Rectal smooth muscle tissue (tissue), 1 donor: ENCODE data around the gene C1orf52.

Experiments
- H3K27ac ChIP-seq: one replicate; pipeline ENCODE4 v1.7.0; 2013; ENCODE audit warnings: low read depth, low read length, inconsistent platforms
- H3K27me3 ChIP-seq: one replicate; pipeline ENCODE4 v1.7.0; 2013; ENCODE audit warnings: low read length; ENCODE audit not compliant: control insufficient read depth, insufficient read depth
- H3K36me3 ChIP-seq: one replicate; pipeline ENCODE4 v1.7.0; 2013; ENCODE audit warnings: low read length; ENCODE audit not compliant: control insufficient read depth, insufficient read depth
- H3K4me1 ChIP-seq: one replicate; pipeline ENCODE4 v1.7.0; 2013; ENCODE audit warnings: low read length; ENCODE audit not compliant: control insufficient read depth, insufficient read depth
- H3K4me3 ChIP-seq: one replicate; pipeline ENCODE4 v1.7.0; 2013; ENCODE audit warnings: low read length
- H3K9ac ChIP-seq: one replicate; pipeline ENCODE4 v1.7.0; 2013; ENCODE audit warnings: low read length

C1orf52 gene

DNA sequence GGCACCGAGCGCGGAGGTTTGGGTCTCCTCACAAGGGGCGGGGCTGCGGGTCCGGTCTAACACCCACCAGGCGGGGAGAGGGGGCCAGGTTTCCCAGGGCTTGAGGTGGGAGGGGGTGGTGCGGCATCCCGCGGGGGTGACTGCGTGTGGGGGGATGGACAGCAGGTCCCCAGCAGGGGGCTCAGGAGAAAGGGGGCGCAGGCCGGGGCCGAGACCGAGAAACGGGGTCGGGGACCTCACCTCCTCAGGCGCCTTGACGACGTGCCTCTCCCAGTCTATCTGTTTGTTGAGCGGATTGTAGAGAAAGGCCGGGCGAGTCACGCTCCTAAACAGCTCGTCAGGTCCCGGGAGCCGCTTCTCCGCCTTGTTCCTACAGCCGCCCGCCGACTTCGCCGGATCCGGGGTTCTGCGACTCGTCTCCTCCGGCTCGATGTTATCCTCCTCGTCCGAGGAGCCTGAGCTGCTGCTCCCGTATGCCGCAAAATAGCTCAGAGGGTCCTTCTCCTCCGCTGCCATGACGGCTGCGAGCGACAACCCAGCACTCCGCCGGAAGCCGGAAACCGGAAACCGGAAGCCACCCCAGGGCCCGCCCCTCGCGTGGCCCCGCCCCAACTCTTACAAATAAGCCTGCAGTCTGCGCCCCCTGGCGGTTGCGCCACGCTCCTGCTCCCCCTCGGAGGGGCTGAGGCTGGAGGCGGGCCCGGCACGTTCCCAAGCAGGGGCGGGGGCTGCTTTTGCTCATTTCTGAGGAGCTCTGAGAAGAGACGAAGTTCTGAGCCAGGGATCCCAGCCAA, at the start of gene C1orf52:
Gene C1orf52, minus strand, starts transcription at position 545 of the 794 bp plus-strand sequence. Its CDS starts 29 bp downstream, at position 516.
- H3K9ac ChIP-seq: peak within 1 kb of the TSS; percentile 83
- no peaks in the 10 kb centered on the region for H3K36me3 ChIP-seq
- H3K27me3 ChIP-seq: no peaks in the 10 kb centered on the region
- peak within 1 kb of the TSS; percentile 68 for H3K27ac ChIP-seq
- peak within 1 kb of the TSS; percentile 95 for H3K4me3 ChIP-seq
- peaks cover 5% of the 10 kb centered on the region for H3K4me1 ChIP-seq

DNA sequence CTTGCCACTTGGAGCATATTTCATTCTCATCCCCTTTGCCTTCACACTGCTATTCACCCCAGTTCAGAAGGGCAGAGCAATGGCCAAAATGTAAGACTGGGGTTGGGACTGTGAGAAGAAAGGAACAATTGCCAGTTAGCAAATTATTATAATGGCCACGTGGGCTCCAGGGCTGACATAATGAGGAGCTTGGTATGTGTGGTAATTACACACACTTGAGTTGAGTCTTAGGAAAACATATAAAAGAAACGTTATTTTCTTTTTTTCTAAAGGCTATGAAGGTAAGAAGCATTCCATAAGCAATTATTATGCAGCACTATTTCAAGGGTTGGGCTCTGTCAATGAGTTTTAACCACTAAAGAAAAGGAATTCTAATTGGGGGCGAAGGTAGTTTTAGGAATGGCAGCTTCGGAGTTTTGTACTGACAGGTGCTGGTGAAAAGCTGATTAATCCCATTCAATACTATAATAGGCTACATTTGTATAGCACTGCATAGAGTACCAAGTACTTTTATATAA, 49.4 kb upstream of the C1orf52 start:
- H3K4me3 ChIP-seq: no peak overlapping the region
- no peak overlapping the region for H3K27ac ChIP-seq
- H3K27me3 ChIP-seq: no peaks in the 10 kb centered on the region
- peaks cover 2% of the 10 kb centered on the region for H3K4me1 ChIP-seq
- H3K9ac ChIP-seq: no peak overlapping the region
- no peaks in the 10 kb centered on the region for H3K36me3 ChIP-seq

DNA sequence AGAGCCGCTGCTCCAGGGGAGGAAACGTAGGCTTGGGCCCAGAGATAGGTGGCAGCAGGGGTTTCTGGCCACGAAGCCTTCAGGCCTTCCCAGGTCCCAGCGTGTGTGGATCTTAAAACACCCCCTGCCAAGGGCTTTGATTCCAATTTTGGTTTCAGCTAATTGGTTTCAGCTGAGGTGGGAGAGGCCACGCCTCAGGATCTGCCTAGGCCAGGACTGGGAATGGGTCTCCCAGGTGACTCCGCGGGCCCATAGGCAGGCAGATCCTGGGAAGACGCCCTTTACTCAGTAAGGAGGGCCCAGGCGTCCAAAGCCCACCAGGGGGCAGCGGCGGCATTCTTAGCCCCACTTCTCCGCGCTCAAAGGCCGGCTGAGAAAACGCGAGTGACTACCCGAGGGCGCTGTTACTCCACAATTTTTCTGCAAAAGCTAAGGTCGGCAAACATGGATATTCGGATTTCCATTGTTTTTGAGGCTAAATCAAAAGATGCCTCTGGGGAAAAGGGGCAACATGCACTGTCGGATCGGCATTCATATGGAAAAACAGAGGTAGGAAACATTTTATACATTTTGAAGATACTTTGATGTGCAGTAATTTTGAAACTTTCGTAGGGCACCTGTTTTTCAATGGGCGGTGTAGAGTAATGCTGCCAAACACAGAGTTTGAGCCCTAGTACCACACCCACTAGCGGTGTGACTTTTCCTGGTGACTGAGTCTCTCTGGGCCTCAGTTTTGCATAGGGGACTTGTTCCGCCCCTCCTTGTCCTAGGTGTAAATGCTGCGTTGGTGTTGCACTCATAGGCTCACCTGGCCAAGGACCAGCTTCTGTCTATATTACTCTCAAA, 48.7 kb upstream of the C1orf52 start:
- no peaks in the 10 kb centered on the region for H3K27me3 ChIP-seq
- no peak overlapping the region for H3K9ac ChIP-seq
- H3K27ac ChIP-seq: no peak overlapping the region
- H3K4me1 ChIP-seq: peaks cover 2% of the 10 kb centered on the region
- no peaks in the 10 kb centered on the region for H3K36me3 ChIP-seq
- H3K4me3 ChIP-seq: no peak overlapping the region

DNA sequence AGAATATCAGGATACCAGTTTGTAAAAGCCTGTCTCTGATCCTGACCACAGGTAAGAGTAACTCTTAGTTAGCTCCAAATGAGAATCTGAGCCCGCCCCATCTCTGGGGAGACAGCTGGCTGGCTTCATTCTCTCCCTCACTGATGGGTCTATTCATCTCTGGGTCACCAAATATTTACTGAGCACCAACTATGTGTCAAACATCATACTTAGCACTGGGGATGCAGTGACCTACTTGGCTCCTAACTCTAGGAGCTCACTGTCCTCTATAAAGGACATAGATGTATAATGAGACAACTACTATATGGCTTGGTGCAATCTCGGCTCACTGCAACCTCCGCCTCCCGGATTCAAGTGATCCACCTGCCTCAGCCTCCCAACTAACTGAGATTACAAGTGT, 46.8 kb upstream of the C1orf52 start:
- H3K36me3 ChIP-seq: no peaks in the 10 kb centered on the region

DNA sequence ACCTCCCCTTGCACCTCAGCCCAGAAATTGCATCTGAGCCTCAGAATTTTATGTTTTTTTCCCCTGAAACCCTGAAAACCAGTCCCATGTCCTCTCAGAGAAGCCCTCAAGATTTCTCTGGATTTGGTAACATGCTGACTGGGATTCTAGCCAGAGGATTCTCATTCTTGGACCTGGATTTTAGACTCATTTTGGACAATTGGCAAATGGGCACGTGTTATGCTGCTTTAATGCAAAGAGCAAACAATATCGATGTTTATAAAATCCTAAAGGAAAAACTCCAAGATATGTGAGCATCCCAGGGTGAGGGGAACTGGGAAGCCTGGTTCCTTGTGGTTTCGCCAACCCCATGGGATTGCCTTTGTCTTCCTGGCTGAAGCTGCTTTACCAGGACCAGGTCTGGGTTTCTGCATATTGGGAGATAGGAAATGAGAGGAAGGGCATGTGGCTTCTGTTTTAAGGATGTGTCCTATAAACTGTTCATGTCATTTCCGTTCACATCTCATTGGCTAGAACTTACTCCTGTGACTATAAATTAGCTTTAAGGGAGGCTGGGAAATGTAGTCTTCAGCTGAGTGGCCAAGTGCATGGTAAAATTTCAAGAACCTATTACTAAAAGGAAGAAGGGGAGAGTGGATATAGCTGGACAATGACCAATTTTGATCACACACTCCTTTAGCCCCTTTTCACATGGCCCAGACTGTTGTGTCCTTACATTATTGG, 44.1 kb upstream of the C1orf52 start:
- no peaks in the 10 kb centered on the region for H3K27me3 ChIP-seq
- H3K9ac ChIP-seq: no peak overlapping the region
- no peak overlapping the region for H3K27ac ChIP-seq
- no peak overlapping the region for H3K4me3 ChIP-seq
- no peaks in the 10 kb centered on the region for H3K36me3 ChIP-seq
- peaks cover 2% of the 10 kb centered on the region for H3K4me1 ChIP-seq

More for the DNA sequence above, 46.8 kb upstream of the C1orf52 start:
- H3K27ac ChIP-seq: no peak overlapping the region
- H3K4me3 ChIP-seq: no peak overlapping the region
- H3K9ac ChIP-seq: no peak overlapping the region
- no peaks in the 10 kb centered on the region for H3K27me3 ChIP-seq
- peaks cover 2% of the 10 kb centered on the region for H3K4me1 ChIP-seq

DNA sequence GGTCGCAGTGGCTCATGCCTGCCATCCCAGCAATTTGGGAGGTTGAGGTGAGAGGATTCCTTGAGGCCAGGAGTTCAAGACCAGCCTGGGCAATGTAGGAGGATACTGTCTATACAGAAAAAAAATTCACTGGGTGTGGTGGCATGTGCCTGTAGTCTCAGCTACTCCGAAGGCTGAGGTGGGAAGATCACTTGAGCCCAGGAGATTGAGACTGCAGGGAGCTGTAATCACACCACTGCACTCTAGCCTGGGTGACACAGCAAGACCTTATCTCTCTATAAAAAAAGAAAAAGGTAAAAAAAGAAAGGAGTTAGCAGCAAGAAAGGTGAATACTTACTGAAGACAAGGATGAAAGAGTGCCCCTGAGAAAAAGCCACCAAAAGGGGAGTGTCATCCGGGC, 40.7 kb upstream of the C1orf52 start:
- Histone ChIP-seq H3K4me3 (no peak overlapping the region), H3K4me1 (peaks cover 10% of the 10 kb centered on the region), H3K9ac (no peak overlapping the region), H3K36me3 (no peaks in the 10 kb centered on the region), H3K27me3 (no peaks in the 10 kb centered on the region), H3K27ac (no peak overlapping the region)

DNA sequence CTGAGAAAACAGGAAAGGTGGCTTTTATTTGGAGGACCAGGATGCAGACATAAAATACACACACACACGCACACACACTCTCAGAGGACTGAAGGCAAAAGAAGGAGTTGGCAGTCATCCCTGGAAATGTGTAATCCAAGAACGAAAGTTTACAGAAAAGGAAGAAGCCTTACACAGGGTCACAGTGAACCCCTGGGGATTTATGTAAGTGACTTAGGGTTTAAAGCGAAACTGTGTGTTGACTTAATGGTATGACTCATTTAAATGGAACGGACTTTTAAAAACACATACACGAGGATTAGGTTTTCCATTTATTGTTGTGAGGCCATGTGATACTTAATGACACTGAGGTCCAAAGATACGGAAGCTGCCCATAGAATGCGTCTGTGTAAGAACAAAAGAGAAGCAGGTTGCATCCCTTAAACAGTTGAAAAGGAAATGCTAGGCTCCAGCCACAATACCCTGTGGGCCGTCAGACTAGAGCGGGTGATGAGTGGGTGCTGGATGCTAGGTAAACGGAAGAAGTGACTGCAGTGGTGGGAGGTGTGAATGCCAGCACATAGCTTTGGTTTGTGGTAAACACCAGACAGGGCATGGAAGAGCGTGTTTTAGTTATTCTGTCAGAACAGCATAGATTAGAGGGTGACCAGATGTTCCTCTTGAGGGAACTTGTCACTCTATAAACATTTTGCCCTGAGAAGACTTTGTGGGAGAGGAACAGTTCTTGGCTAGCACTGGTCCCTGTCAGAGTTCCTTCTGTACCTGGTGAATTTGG, 38.6 kb upstream of the C1orf52 start:
- Histone ChIP-seq H3K27ac (peak overlapping the region; percentile 70), H3K4me3 (peak overlapping the region; percentile 30), H3K4me1 (peaks cover 10% of the 10 kb centered on the region), H3K27me3 (no peaks in the 10 kb centered on the region), H3K36me3 (no peaks in the 10 kb centered on the region), H3K9ac (no peak overlapping the region)

DNA sequence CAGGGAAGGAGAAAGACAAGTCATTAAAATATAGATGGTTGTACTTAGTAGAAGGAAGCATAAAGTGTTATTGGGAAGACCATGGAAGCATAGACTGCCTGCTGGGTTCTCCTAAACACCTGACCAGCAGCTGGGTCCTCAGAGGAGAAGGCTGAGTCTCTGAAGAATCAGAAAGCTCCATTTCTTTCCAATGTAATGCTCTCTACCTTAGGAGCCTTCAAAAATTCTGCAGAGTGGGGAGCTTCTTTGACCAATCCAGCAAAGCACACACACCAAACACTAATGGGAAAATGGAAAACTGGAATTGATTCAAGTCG, 38.0 kb upstream of the C1orf52 start:
- no peaks in the 10 kb centered on the region for H3K36me3 ChIP-seq
- no peak overlapping the region for H3K9ac ChIP-seq
- no peaks in the 10 kb centered on the region for H3K27me3 ChIP-seq
- H3K4me3 ChIP-seq: no peak overlapping the region
- peak overlapping the region; percentile 70 for H3K27ac ChIP-seq
- peaks cover 10% of the 10 kb centered on the region for H3K4me1 ChIP-seq

DNA sequence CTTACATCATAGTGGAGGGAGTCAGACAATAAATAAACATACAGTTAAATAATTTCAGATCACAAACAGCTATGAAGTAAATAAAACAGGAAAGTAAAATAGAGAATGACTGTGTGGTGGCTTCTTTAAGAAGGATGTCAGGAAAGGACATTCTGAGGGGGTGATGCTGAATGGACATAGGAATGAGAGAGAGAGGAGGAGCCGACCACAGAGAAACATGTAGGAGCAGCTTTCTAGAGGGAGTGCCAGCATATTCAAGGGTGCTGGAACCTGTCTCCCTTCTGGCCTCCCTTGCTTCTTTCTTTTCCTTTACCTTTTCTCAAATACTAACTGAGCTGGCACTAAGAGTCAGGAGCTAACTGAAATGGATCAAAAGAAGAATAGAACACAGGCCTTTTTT, 37.5 kb upstream of the C1orf52 start:
- Histone ChIP-seq H3K4me3 (no peak overlapping the region), H3K4me1 (peaks cover 10% of the 10 kb centered on the region), H3K36me3 (no peaks in the 10 kb centered on the region), H3K27me3 (no peaks in the 10 kb centered on the region), H3K9ac (no peak overlapping the region), H3K27ac (no peak overlapping the region)

DNA sequence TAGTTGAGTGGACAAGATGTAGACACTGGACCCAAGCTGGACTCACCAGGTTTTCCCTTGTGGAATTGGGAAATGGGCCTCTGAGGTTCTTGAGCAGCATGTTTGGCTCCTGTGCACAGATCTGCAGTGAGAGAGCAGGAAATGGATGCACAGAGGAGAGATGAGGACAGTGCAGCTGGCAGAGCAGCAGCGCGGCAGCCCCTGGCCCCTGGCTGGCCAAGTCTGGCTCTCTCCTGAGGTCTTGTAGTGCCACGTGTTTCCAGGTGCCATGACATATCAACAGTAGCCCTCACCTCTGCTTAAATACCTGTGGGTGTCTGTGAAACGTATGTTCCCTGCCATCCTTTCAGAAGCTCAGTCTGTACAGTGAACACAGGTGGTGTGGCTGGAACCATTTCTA, 36.2 kb upstream of the C1orf52 start:
- H3K27ac ChIP-seq: no peak overlapping the region
- H3K4me1 ChIP-seq: peaks cover 10% of the 10 kb centered on the region
- no peaks in the 10 kb centered on the region for H3K36me3 ChIP-seq
- H3K9ac ChIP-seq: no peak overlapping the region
- no peak overlapping the region for H3K4me3 ChIP-seq
- H3K27me3 ChIP-seq: no peaks in the 10 kb centered on the region

DNA sequence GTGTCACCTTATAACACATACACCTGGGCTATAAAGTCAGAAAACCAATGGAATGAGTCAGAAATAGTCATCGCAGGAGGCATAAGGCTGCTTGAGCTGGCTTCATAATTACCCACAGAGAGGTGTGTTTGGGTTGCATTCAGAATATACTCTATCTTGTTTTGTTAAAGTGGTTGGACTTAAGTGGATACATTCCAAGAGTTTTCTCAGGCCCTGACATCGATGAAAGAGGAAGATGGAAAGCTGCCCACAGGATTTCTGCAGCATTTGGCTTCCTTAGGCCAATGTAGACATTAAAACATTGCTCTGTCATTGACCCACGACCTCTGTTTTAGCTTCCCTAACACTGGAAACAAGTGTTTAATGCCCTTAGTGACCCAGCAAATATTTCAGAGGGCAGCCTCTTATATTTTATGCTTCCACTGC, 35.6 kb upstream of the C1orf52 start:
- Histone ChIP-seq H3K4me3 (no peak overlapping the region), H3K4me1 (peaks cover 10% of the 10 kb centered on the region), H3K27ac (no peak overlapping the region), H3K27me3 (no peaks in the 10 kb centered on the region), H3K9ac (no peak overlapping the region), H3K36me3 (no peaks in the 10 kb centered on the region)
